ENCODE measurements around the gene ACSM4.

Gene ACSM4

GRCh38 chr12:7339675-7340074, 35.8 kb downstream of the ACSM4 start:
- no peak overlapping the region for H3K4me3 ChIP-seq (ENCODE audit: low read depth, low read length)
- no peak for TF ChIP-seq CTCF (IDR thresholded peaks at IDR 0.05; ENCODE audit: low read depth, low read length)

GRCh38 chr12:7344833-7345606, 41.1 kb downstream of the ACSM4 start:
- no peak for TF ChIP-seq CTCF (IDR thresholded peaks at IDR 0.05; ENCODE audit: low read depth, low read length)

GRCh38 chr12:7346551-7347225, 42.8 kb downstream of the ACSM4 start:
- TF ChIP-seq CTCF (IDR thresholded peaks at IDR 0.05; ENCODE audit: low read depth, low read length) = no peak
- H3K4me3 ChIP-seq (ENCODE audit: low read depth, low read length) = no peak overlapping the region

More at GRCh38 chr12:7344833-7345606, 41.1 kb downstream of the ACSM4 start:
- no peak overlapping the region for H3K4me3 ChIP-seq (ENCODE audit: low read depth, low read length)

- H3K4me3 ChIP-seq (ENCODE audit: low read depth, low read length) = no peak overlapping the region
- no peak for TF ChIP-seq CTCF (IDR thresholded peaks at IDR 0.05; ENCODE audit: low read depth, low read length)
These were observed 45.5 kb downstream of the ACSM4 start for GRCh38 chr12:7349418-7349817.

GRCh38 chr12:7351177-7351576, 47.3 kb downstream of the ACSM4 start:
- no peak for TF ChIP-seq CTCF (IDR thresholded peaks at IDR 0.05; ENCODE audit: low read depth, low read length)
- no peak overlapping the region for H3K4me3 ChIP-seq (ENCODE audit: low read depth, low read length)

GRCh38 chr12:7352661-7353060, 48.8 kb downstream of the ACSM4 start:
- H3K4me3 ChIP-seq (ENCODE audit: low read depth, low read length) = no peak overlapping the region
- TF ChIP-seq CTCF (IDR thresholded peaks at IDR 0.05; ENCODE audit: low read depth, low read length) = no peak

- no peak overlapping the region for H3K4me3 ChIP-seq (ENCODE audit: low read depth, low read length)
- TF ChIP-seq CTCF (IDR thresholded peaks at IDR 0.05; ENCODE audit: low read depth, low read length) = no peak
These were observed 50.7 kb downstream of the ACSM4 start for GRCh38 chr12:7354529-7354928.
